AG04450 (cell line): ENCODE data around the gene GATA1. TPM values are rescaled to one million over a fixed set of nuclear protein-coding genes. Genes with fewer than 3 reads are reported as not detected.

Experiments
- CTCF ChIA-PET: fragments of 300-600, 350-600 bp; formaldehyde crosslinking; extraction: SDS; loops from one replicate; lab custom pipeline; 2022; ENCODE audit warnings: antibody characterized with exemption, inconsistent platforms; lab: Charles Lee
- POLR2A ChIA-PET: fragments of 350-600 bp; formaldehyde crosslinking; extraction: SDS; loops from one replicate; lab custom pipeline; 2021; ENCODE audit warnings: antibody characterized with exemption, inconsistent platforms; lab: Yijun Ruan, JAX
- DNase-seq: peaks from one replicate; pipeline ENCODE4 v3.0.0-alpha.2; 2011; ENCODE audit warnings: low read depth, low spot score
- H3K27ac ChIP-seq: one replicate; pipeline ENCODE4 v1.5.1; 2012; ENCODE audit warnings: low read depth, low read length, control low read depth
- H3K27me3 ChIP-seq: one replicate; pipeline ENCODE4 v1.6.0; 2012; ENCODE audit warnings: low read length; ENCODE audit not compliant: control insufficient read depth, insufficient read depth
- H3K4me3 ChIP-seq: 2 replicates; pipeline ENCODE4 v1.5.1; 2011; ENCODE audit warnings: mild to moderate bottlenecking, low read depth, low read length, control low read depth
- H3K9me3 ChIP-seq: 2 replicates; pipeline ENCODE4 v1.5.1; 2012; ENCODE audit warnings: low read length; ENCODE audit not compliant: control insufficient read depth, insufficient read depth
- CTCF ChIP-seq: IDR thresholded peaks from 2 replicates; pipeline ENCODE4 v1.5.1; 2011; ENCODE audit warnings: low read depth, low read length, control low read depth, inconsistent platforms
- polyA plus RNA-seq: library from polyadenylated mRNA; depleted of rRNA; stranded (reverse); fragments of >200 nt; gene quantifications from 2 replicates; pipeline ENCODE4 v1.2.3, GENCODE V29; 2011

Gene GATA1
- polyA plus RNA-seq, 1 experiment = not detected

GRCh38 chrX:48782795-48783194 lies 3.6 kb upstream of the GATA1 start:
- ChIA-PET CTCF (no interaction called here), POLR2A (no interaction called here)
- H3K27ac ChIP-seq = no peak overlapping the region
- H3K27me3 ChIP-seq = peaks cover 4% of the 10 kb centered on the region
- no peak for TF ChIP-seq CTCF
- no peaks in the 10 kb centered on the region for H3K9me3 ChIP-seq
- no peak for DNase-seq
- no peak overlapping the region for H3K4me3 ChIP-seq

GRCh38 chrX:48784726-48785125 lies 1.7 kb upstream of the GATA1 start:
- DNase-seq = no peak
- TF ChIP-seq CTCF = no peak
- POLR2A ChIA-PET = no interaction called here
- no peaks in the 10 kb centered on the region for H3K9me3 ChIP-seq
- no peak overlapping the region for H3K27ac ChIP-seq
- peaks cover 6% of the 10 kb centered on the region for H3K27me3 ChIP-seq
- CTCF ChIA-PET = no interaction called here
- H3K4me3 ChIP-seq = no peak overlapping the region

DNA sequence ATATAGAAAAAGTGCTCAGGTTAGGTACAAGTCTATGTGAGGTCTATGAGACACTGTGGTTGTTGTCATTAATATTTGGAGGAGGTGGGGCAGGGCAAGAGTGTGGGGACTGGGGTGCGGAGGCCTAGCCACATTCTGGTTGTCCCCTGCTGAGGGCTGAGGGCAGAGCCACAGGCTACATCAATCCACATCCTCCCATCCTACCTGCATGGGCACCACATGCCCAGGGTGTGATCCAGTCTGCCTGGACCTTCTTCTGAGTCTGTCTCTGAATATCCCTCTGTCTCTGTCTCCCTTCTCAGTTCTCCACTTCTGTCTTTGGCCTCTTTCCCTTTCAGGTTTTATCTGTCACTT lies 1.2 kb upstream of the GATA1 start:
- no peak overlapping the region for H3K4me3 ChIP-seq
- ChIA-PET CTCF (no interaction called here), POLR2A (no interaction called here)
- no peak for TF ChIP-seq CTCF
- no peak for DNase-seq
- no peak overlapping the region for H3K27ac ChIP-seq
- H3K9me3 ChIP-seq = no peaks in the 10 kb centered on the region
- H3K27me3 ChIP-seq = peaks cover 6% of the 10 kb centered on the region

GRCh38 chrX:48785540-48786214 lies 713 bp upstream of the GATA1 start:
- ChIA-PET POLR2A (no interaction called here), CTCF (no interaction called here)
- TF ChIP-seq CTCF = no peak
- Histone ChIP-seq H3K27me3 (peaks cover 6% of the 10 kb centered on the region), H3K27ac (no peak overlapping the region), H3K9me3 (no peaks in the 10 kb centered on the region), H3K4me3 (no peak overlapping the region)
- DNase-seq = no peak

DNA sequence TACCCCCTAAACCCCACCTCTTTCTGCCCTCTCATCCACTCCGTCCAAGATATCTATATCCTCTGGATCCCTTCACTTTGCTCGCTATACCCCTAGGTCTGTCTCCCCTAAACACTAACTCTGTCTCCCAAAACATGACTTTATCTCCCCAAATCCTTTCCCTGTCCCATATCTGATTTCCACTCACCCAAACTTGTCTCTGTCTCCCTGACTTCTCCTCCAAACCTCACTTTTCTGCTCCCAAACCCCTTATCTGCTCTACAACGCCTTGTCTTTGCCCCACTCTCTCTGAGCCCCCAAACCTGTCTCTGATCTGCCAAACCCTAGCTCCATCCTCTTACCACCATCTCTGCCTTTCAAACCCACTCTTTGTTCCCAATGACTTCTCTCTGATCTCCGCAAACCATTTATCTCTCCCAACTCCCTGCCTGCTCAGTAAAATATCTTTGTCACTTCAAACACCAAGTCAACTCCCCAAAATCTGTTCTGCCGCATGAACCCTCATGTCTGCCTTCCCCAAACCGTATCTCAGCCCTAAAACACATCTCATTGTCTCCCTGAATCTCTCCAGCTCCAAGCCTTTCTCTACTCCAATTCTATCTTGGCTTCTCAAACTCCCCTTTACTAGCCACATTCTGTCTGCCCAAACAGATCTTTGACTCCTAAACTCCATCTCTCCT lies 575 bp downstream of the GATA1 start:
- TF ChIP-seq CTCF = no peak
- H3K27ac ChIP-seq = no peak overlapping the region
- no peak overlapping the region for H3K4me3 ChIP-seq
- POLR2A ChIA-PET = no interaction called here
- no peak for DNase-seq
- no peaks in the 10 kb centered on the region for H3K9me3 ChIP-seq
- CTCF ChIA-PET = no interaction called here
- peaks cover 6% of the 10 kb centered on the region for H3K27me3 ChIP-seq
